OCI-LY3 (cell line): ENCODE results near the gene SMAD3.

ENCODE experiments used
- EZH2phosphoT487 ChIP-seq: fragments of 200-600 bp; shearing (Covaris generic); IDR thresholded peaks from 2 replicates; pipeline ENCODE4 v1.6.1; 2018; ENCODE audit warnings: antibody characterized with exemption, mixed run types, low read depth
- TF ChIP-seq, protein P1 (sequence below): fragments of 200-600, 300-600 bp; sonication (generic); IDR thresholded peaks from 2 replicates; pipeline ENCODE4 v1.5.1; 2014; ENCODE audit warnings: antibody characterized with exemption, low read length, low read depth

GRCh38 chr15:67050522-67051087 lies 14.8 kb upstream of the SMAD3 start:
- TF ChIP-seq, protein P1, sequence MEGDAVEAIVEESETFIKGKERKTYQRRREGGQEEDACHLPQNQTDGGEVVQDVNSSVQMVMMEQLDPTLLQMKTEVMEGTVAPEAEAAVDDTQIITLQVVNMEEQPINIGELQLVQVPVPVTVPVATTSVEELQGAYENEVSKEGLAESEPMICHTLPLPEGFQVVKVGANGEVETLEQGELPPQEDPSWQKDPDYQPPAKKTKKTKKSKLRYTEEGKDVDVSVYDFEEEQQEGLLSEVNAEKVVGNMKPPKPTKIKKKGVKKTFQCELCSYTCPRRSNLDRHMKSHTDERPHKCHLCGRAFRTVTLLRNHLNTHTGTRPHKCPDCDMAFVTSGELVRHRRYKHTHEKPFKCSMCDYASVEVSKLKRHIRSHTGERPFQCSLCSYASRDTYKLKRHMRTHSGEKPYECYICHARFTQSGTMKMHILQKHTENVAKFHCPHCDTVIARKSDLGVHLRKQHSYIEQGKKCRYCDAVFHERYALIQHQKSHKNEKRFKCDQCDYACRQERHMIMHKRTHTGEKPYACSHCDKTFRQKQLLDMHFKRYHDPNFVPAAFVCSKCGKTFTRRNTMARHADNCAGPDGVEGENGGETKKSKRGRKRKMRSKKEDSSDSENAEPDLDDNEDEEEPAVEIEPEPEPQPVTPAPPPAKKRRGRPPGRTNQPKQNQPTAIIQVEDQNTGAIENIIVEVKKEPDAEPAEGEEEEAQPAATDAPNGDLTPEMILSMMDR = no peak
- no peak for TF ChIP-seq EZH2phosphoT487
